Measurements from ENCODE around the gene ANXA2.

- TF ChIP-seq CTCF (conservative IDR thresholded peaks at IDR 0.05; ENCODE audit: low read length) (no peak), EZH2phosphoT487 (IDR thresholded peaks at IDR 0.05; ENCODE audit: borderline replicate concordance, low read depth, low read length) (no peak)
Measured at GRCh38 chr15:60387321-60387720, 10.5 kb downstream of the ANXA2 start.
